Measurements from ENCODE around the gene ADCK1. TPM values are rescaled to one million over a fixed set of nuclear protein-coding genes. Genes with fewer than 3 reads are reported as not detected.

ADCK1 gene
- 10.5 TPM for total RNA-seq
- polyA plus RNA-seq, result 1 to 10 TPM; 2.0 to 4.7 (median 3.5) TPM

GRCh38 chr14:77799863-77800730 is at the start of gene ADCK1:
ADCK1 (plus strand) TSS chr14:77800109; CDS start chr14:77818979, 18,870 bp downstream.
- no peaks in the 10 kb centered on the region for H3K9me3 Mint-ChIP-seq
- ATAC-seq (ENCODE audit: low read depth in 2 of 2), result peak; percentile 89 to 91
- H3K4me3 Mint-ChIP-seq, result peak within 1 kb of the TSS; percentile 82 to 94 (median 86)
- peaks cover 9 to 18% (median 11%) of the 10 kb centered on the region in 4 donors for H3K4me1 Mint-ChIP-seq
- H3K27me3 Mint-ChIP-seq, result no peaks in the 10 kb centered on the region
- Histone ChIP-seq H3K27me3 (ENCODE audit: control insufficient read depth, insufficient read depth, low read length) (no peaks in the 10 kb centered on the region), H3K4me1 (ENCODE audit: control insufficient read depth, insufficient read depth, low read length, poor library complexity, severe bottlenecking) (peaks cover 12% of the 10 kb centered on the region), H3K4me3 (ENCODE audit: low read depth, low read length) (peak within 1 kb of the TSS; percentile 78), H3K36me3 (ENCODE audit: control insufficient read depth, insufficient read depth, low read length) (no peaks in the 10 kb centered on the region), H3K27ac (ENCODE audit: insufficient read depth, low read length, poor library complexity, severe bottlenecking) (peak within 1 kb of the TSS; percentile 82), H3K9me3 (ENCODE audit: control insufficient read depth in 2 of 2, low read length in 2 of 2) (no peaks in the 10 kb centered on the region)
- peak within 1 kb of the TSS; percentile 80 to 93 (median 87) for H3K27ac Mint-ChIP-seq
- peak; percentile 75 to 91 (median 85) for DNase-seq
- no peaks in the 10 kb centered on the region for H3K36me3 Mint-ChIP-seq

- peaks cover 55% of the 10 kb centered on the region for H3K36me3 Mint-ChIP-seq
- no peak overlapping the region for H3K27ac Mint-ChIP-seq
- Histone ChIP-seq H3K4me3 (ENCODE audit: low read depth, low read length) (no peak overlapping the region), H3K27me3 (ENCODE audit: control insufficient read depth, insufficient read depth, low read length) (no peaks in the 10 kb centered on the region), H3K9me3 (ENCODE audit: control insufficient read depth in 2 of 2, low read length in 2 of 2) (no peaks in the 10 kb centered on the region), H3K36me3 (ENCODE audit: control insufficient read depth, insufficient read depth, low read length) (peaks cover 82% of the 10 kb centered on the region), H3K4me1 (ENCODE audit: control insufficient read depth, insufficient read depth, low read length, poor library complexity, severe bottlenecking) (peaks cover 9% of the 10 kb centered on the region), H3K27ac (ENCODE audit: insufficient read depth, low read length, poor library complexity, severe bottlenecking) (no peak overlapping the region)
- peaks cover 0 to 2% (median 0%) of the 10 kb centered on the region in 7 donors for H3K9me3 Mint-ChIP-seq
- no peaks in the 10 kb centered on the region for H3K27me3 Mint-ChIP-seq
- peaks cover 24 to 42% (median 32%) of the 10 kb centered on the region in 4 donors for H3K4me1 Mint-ChIP-seq
- DNase-seq, result no peak
- no peak overlapping the region for H3K4me3 Mint-ChIP-seq
- ATAC-seq (ENCODE audit: low read depth in 2 of 2), result no peak
Observed at GRCh38 chr14:77752266-77752665, 47.6 kb upstream of the ADCK1 start.

GRCh38 chr14:77752799-77753516 is 47.0 kb upstream of the ADCK1 start:
- no peaks in the 10 kb centered on the region for H3K9me3 ChIP-seq (ENCODE audit: control insufficient read depth in 2 of 2, low read length in 2 of 2)
- H3K27me3 Mint-ChIP-seq, result no peaks in the 10 kb centered on the region
- H3K9me3 Mint-ChIP-seq, result peaks cover 0 to 2% (median 0%) of the 10 kb centered on the region in 7 donors
- peaks cover 81% of the 10 kb centered on the region for H3K36me3 ChIP-seq (ENCODE audit: control insufficient read depth, insufficient read depth, low read length)
- H3K4me1 ChIP-seq (ENCODE audit: control insufficient read depth, insufficient read depth, low read length, poor library complexity, severe bottlenecking), result peaks cover 16% of the 10 kb centered on the region
- H3K36me3 Mint-ChIP-seq, result peaks cover 60% of the 10 kb centered on the region
- no peak for ATAC-seq (ENCODE audit: low read depth in 2 of 2)
- H3K4me3 Mint-ChIP-seq, result peak overlapping the region; percentile 4 to 65 (median 30)
- H3K27ac Mint-ChIP-seq, result no peak overlapping the region
- peak overlapping the region; percentile 41 for H3K4me3 ChIP-seq (ENCODE audit: low read depth, low read length)
- no peak for DNase-seq
- H3K27ac ChIP-seq (ENCODE audit: insufficient read depth, low read length, poor library complexity, severe bottlenecking), result no peak overlapping the region
- H3K27me3 ChIP-seq (ENCODE audit: control insufficient read depth, insufficient read depth, low read length), result no peaks in the 10 kb centered on the region
- peaks cover 31 to 49% (median 37%) of the 10 kb centered on the region in 4 donors for H3K4me1 Mint-ChIP-seq

DNA sequence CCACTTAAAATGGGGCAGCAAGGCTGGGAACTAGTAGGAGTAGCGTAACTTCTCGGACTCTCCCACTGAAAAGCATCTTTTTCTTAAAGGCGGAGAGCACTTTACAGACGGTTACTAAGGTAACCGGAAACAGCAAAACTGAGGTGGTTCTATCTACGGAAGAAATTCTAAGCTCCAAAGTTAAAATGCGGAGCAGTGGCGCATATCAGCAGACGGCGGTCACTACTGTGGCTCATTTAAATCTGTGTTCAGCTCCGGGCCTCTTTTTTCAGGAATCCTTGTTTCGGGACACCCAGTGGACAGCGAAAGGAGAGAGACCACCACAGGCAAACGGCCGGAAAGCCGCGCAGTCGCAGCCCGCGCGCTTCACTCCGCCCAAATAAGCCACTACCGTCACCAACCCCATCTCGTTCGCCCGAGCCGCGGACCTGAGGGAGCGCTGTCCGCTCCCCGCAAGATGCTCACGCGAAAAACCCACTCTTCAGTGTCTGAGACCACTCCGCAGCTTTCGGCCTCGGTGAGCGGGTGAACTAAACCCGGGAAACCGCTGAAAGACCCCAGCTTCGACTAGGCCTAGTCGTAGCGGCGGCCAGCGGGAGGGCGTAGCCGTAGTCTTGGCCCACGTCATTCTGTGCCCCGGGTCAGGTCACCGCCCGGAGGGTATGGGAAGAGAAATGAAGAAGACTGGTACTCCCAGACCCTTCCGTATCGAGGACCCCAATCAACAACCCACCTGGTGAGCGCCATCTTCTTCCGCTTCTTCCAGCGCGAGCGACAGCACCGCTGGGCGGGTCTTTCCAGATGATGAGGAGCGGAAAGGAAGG is 39.3 kb upstream of the ADCK1 start, which contains the start of gene SNW1:
Gene SNW1, minus strand, starts transcription at position 776 of the 824 bp plus-strand sequence. Its CDS starts 29 bp downstream, at position 747.
- peaks cover 12% of the 10 kb centered on the region for H3K36me3 Mint-ChIP-seq
- peak within 1 kb of the TSS; percentile 97 to 100 (median 98) for H3K4me3 Mint-ChIP-seq
- no peaks in the 10 kb centered on the region for H3K9me3 Mint-ChIP-seq
- H3K27me3 Mint-ChIP-seq, result no peaks in the 10 kb centered on the region
- ATAC-seq (ENCODE audit: low read depth in 2 of 2) (peak; percentile 93), DNase-seq (peak; percentile 87 to 96 (median 92))
- peaks cover 22 to 51% (median 37%) of the 10 kb centered on the region in 4 donors for H3K4me1 Mint-ChIP-seq
- H3K27ac Mint-ChIP-seq, result peak within 1 kb of the TSS; percentile 90 to 98 (median 98)
- peaks cover 38% of the 10 kb centered on the region for H3K4me1 ChIP-seq (ENCODE audit: control insufficient read depth, insufficient read depth, low read length, poor library complexity, severe bottlenecking)
- H3K27ac ChIP-seq (ENCODE audit: insufficient read depth, low read length, poor library complexity, severe bottlenecking), result peak within 1 kb of the TSS; percentile 96
- H3K36me3 ChIP-seq (ENCODE audit: control insufficient read depth, insufficient read depth, low read length), result peaks cover 13% of the 10 kb centered on the region
- peak within 1 kb of the TSS; percentile 98 for H3K4me3 ChIP-seq (ENCODE audit: low read depth, low read length)
- H3K9me3 ChIP-seq (ENCODE audit: control insufficient read depth in 2 of 2, low read length in 2 of 2), result no peaks in the 10 kb centered on the region
- no peaks in the 10 kb centered on the region for H3K27me3 ChIP-seq (ENCODE audit: control insufficient read depth, insufficient read depth, low read length)

GRCh38 chr14:77761205-77761931 is 38.5 kb upstream of the ADCK1 start:
- Histone ChIP-seq H3K36me3 (ENCODE audit: control insufficient read depth, insufficient read depth, low read length) (peaks cover 8% of the 10 kb centered on the region), H3K4me3 (ENCODE audit: low read depth, low read length) (peak overlapping the region; percentile 98), H3K4me1 (ENCODE audit: control insufficient read depth, insufficient read depth, low read length, poor library complexity, severe bottlenecking) (peaks cover 38% of the 10 kb centered on the region), H3K27ac (ENCODE audit: insufficient read depth, low read length, poor library complexity, severe bottlenecking) (peak overlapping the region; percentile 96), H3K27me3 (ENCODE audit: control insufficient read depth, insufficient read depth, low read length) (no peaks in the 10 kb centered on the region), H3K9me3 (ENCODE audit: control insufficient read depth in 2 of 2, low read length in 2 of 2) (no peaks in the 10 kb centered on the region)
- Mint-ChIP-seq H3K36me3 (peaks cover 9% of the 10 kb centered on the region), H3K9me3 (no peaks in the 10 kb centered on the region), H3K27me3 (no peaks in the 10 kb centered on the region), H3K4me1 (peaks cover 22 to 43% (median 35%) of the 10 kb centered on the region in 4 donors), H3K27ac (peak overlapping the region; percentile 90 to 98 (median 98)), H3K4me3 (peak overlapping the region; percentile 97 to 100 (median 98))
- peak in 1 of 2 donors; percentile 4 for ATAC-seq (ENCODE audit: low read depth in 2 of 2)
- DNase-seq, result no peak

- Mint-ChIP-seq H3K27me3 (no peaks in the 10 kb centered on the region), H3K4me1 (peaks cover 15 to 31% (median 27%) of the 10 kb centered on the region in 4 donors), H3K9me3 (no peaks in the 10 kb centered on the region), H3K27ac (no peak overlapping the region), H3K4me3 (peak overlapping the region in 1 of 4 donors; percentile 47), H3K36me3 (peaks cover 3% of the 10 kb centered on the region)
- Histone ChIP-seq H3K27me3 (ENCODE audit: control insufficient read depth, insufficient read depth, low read length) (no peaks in the 10 kb centered on the region), H3K4me3 (ENCODE audit: low read depth, low read length) (no peak overlapping the region), H3K4me1 (ENCODE audit: control insufficient read depth, insufficient read depth, low read length, poor library complexity, severe bottlenecking) (peaks cover 27% of the 10 kb centered on the region), H3K36me3 (ENCODE audit: control insufficient read depth, insufficient read depth, low read length) (no peaks in the 10 kb centered on the region), H3K9me3 (ENCODE audit: control insufficient read depth in 2 of 2, low read length in 2 of 2) (no peaks in the 10 kb centered on the region), H3K27ac (ENCODE audit: insufficient read depth, low read length, poor library complexity, severe bottlenecking) (no peak overlapping the region)
- no peak for ATAC-seq (ENCODE audit: low read depth in 2 of 2)
- DNase-seq, result no peak
Observed at GRCh38 chr14:77763316-77763715, 36.6 kb upstream of the ADCK1 start.

Data from CD4-positive, CD25-positive, alpha-beta regulatory T cell (primary cell).